HepG2 (cell line): ENCODE results near the gene CHST14. TPM values are rescaled to one million over a fixed set of nuclear protein-coding genes. Genes with fewer than 3 reads are reported as not detected.

ENCODE experiments used
- ARHGAP35 ChIP-seq: sonication (generic); formaldehyde crosslinking; IDR thresholded peaks from 2 replicates; pipeline ENCODE4 v1.9.0; 2022; ENCODE audit warnings: mild to moderate bottlenecking, inconsistent platforms, moderate library complexity, missing genetic modification reagents, borderline replicate concordance
- DMTF1 ChIP-seq: sonication (generic); formaldehyde crosslinking; IDR thresholded peaks from 2 replicates; pipeline ENCODE4 v1.4.0; 2020; ENCODE audit warnings: mild to moderate bottlenecking, missing genetic modification reagents
- HNF1B ChIP-seq: sonication (generic); formaldehyde crosslinking; IDR thresholded peaks from 2 replicates; pipeline ENCODE4 v1.5.1; 2020; ENCODE audit warnings: mild to moderate bottlenecking, moderate library complexity, missing genetic modification reagents
- MED13 ChIP-seq: sonication (generic); formaldehyde crosslinking; IDR thresholded peaks from 2 replicates; pipeline ENCODE4 v1.5.0; 2020; ENCODE audit warnings: missing genetic modification reagents
- NONO ChIP-seq, 2 experiments: fragments of 450-650 bp in 1 of 2; sonication (generic) in 1 of 2; formaldehyde crosslinking in 1 of 2; IDR thresholded peaks in 1 of 2; conservative IDR thresholded peaks in 1 of 2; 2 replicates each; pipeline versions ENCODE4 v1.6.1 to v1.8.0; 2017 to 2022; ENCODE audit warnings: mild to moderate bottlenecking in 1 of 2, missing genetic modification reagents in 1 of 2, moderate library complexity in 1 of 2
- ZBTB14 ChIP-seq: sonication (generic); formaldehyde crosslinking; IDR thresholded peaks from 2 replicates; pipeline ENCODE4 v1.4.0; 2020; ENCODE audit warnings: missing genetic modification reagents
- ZNF629 ChIP-seq: sonication (generic); formaldehyde crosslinking; conservative IDR thresholded peaks from 2 replicates; pipeline ENCODE4 v1.5.0; 2020; ENCODE audit warnings: missing genetic modification reagents
- ZNF660 ChIP-seq: sonication (generic); formaldehyde crosslinking; IDR thresholded peaks from 2 replicates; pipeline ENCODE4 v1.5.1; 2020; ENCODE audit warnings: mild to moderate bottlenecking, low read depth, missing genetic modification reagents, borderline replicate concordance
- ZNF768 ChIP-seq: sonication (generic); formaldehyde crosslinking; IDR thresholded peaks from 2 replicates; pipeline ENCODE4 v1.4.0; 2020; ENCODE audit warnings: missing genetic modification reagents
- ZNF879 ChIP-seq: sonication (generic); formaldehyde crosslinking; IDR thresholded peaks from 2 replicates; pipeline ENCODE4 v1.8.1; 2023; ENCODE audit warnings: missing genetic modification reagents
- polyA plus RNA-seq, 8 experiments: library from polyadenylated mRNA; depleted of rRNA in 3 of 8; stranded (reverse) in 7 of 8; unstranded in 1 of 8; fragments of >200 nt; fragmentation: Illumina TruSeq in 4 of 8; extraction: Trizol in 4 of 8; gene quantifications; 2 replicates each; pipeline versions ENCODE4 v1.2.1 to v1.2.3, GENCODE V29; 2011 to 2016; ENCODE audit warnings: low read depth in 4 of 8, missing spikeins in 1 of 8, mixed read lengths in 1 of 8; ENCODE audit not compliant: insufficient read depth in 1 of 8
- total RNA-seq, 5 experiments: library from RNA; depleted of rRNA; stranded (reverse); fragments of >200 nt; fragmentation: Illumina TruSeq; extraction: Trizol; gene quantifications; 2 replicates each; pipeline ENCODE4 v1.2.3, GENCODE V29; 2016; ENCODE audit warnings: low read depth in 1 of 5

Gene CHST14
- total and polyA plus RNA-seq, 2 of the 13 experiments (the other 11 are each of a cell fraction or from before 2014, with no cell fraction given), result 8.9 to 12.4 TPM

GRCh38 chr15:40495516-40495915 lies 24.7 kb downstream of the CHST14 start (continued):
- TF ChIP-seq ZBTB14 (no peak), ZNF768 (CRISPR knock-in tag) (no peak), NONO (IDR thresholded peaks at IDR 0.05) (no peak), NONO (CRISPR knock-in tag; conservative IDR thresholded peaks at IDR 0.05) (no peak), ZNF629 (no peak), HNF1B (CRISPR knock-in tag) (no peak), DMTF1 (CRISPR knock-in tag) (no peak), ZNF879 (CRISPR knock-in tag) (no peak), ZNF660 (CRISPR knock-in tag) (no peak), ARHGAP35 (CRISPR knock-in tag) (no peak), MED13 (CRISPR knock-in tag) (no peak)
